ENCODE data around the gene GNG3. TPM values are rescaled to one million over a fixed set of nuclear protein-coding genes. Genes with fewer than 3 reads are reported as not detected.
A peak's percentile ranks its signal among the peaks of the same experiment; 100 is the strongest.

Gene GNG3
- total RNA-seq, 1 experiment from 2014 or later, result not detected

- Mint-ChIP-seq H3K27me3 (ENCODE audit: unreplicated experiment) (no peaks in the 10 kb centered on the region), H3K4me3 (ENCODE audit: low read depth, unreplicated experiment) (peak overlapping the region; percentile 89), H3K9me3 (ENCODE audit: low read depth, unreplicated experiment) (no peaks in the 10 kb centered on the region), H3K36me3 (ENCODE audit: insufficient read depth, unreplicated experiment) (peaks cover 77% of the 10 kb centered on the region), H3K27ac (ENCODE audit: unreplicated experiment) (peak overlapping the region; percentile 83), H3K4me1 (ENCODE audit: low read depth, unreplicated experiment) (peaks cover 11% of the 10 kb centered on the region)
- no peak for TF ChIP-seq CTCF (IDR thresholded peaks at IDR 0.05; ENCODE audit: unreplicated experiment)
- intact Hi-C loops (cut with micrococcal nuclease; ENCODE audit: unreplicated experiment), result no loop called here
- BruUV-seq (replicated peaks), result no TSS peak
- CTCF ChIA-PET, result interaction anchor here (1.1 to 2.2 kb wide), 3 partner anchors 28 to 80 kb away, joined by 3 to 8 read pairs (median 8); partner anchors contain the start of gene ZBTB3
- DNase-seq, result no peak
These were observed 18.9 kb downstream of the GNG3 start for GRCh38 chr11:62726156-62726914.

- Mint-ChIP-seq H3K9me3 (ENCODE audit: low read depth, unreplicated experiment) (no peaks in the 10 kb centered on the region), H3K36me3 (ENCODE audit: insufficient read depth, unreplicated experiment) (peaks cover 72% of the 10 kb centered on the region), H3K4me3 (ENCODE audit: low read depth, unreplicated experiment) (peak overlapping the region; percentile 89), H3K27ac (ENCODE audit: unreplicated experiment) (peak overlapping the region; percentile 98), H3K4me1 (ENCODE audit: low read depth, unreplicated experiment) (peaks cover 11% of the 10 kb centered on the region), H3K27me3 (ENCODE audit: unreplicated experiment) (no peaks in the 10 kb centered on the region)
- CTCF ChIA-PET, result interaction anchor here (0.5 to 2.2 kb wide), 7 partner anchors 11 to 153 kb away, joined by 3 to 8 read pairs (median 4); partner anchors contain the start of genes EEF1G and ZBTB3
- intact Hi-C loops (cut with micrococcal nuclease; ENCODE audit: unreplicated experiment), result no loop called here
- no peak for DNase-seq
- BruUV-seq (replicated peaks), result no TSS peak
- TF ChIP-seq CTCF (IDR thresholded peaks at IDR 0.05; ENCODE audit: unreplicated experiment), result no peak
These were observed 19.4 kb downstream of the GNG3 start for GRCh38 chr11:62726915-62727164.

GRCh38 chr11:62727165-62727871 is 19.8 kb downstream of the GNG3 start, which contains the start of gene HNRNPUL2:
HNRNPUL2 (minus strand) TSS chr11:62727457; CDS start chr11:62727156, 301 bp downstream.
- no peak for TF ChIP-seq CTCF (IDR thresholded peaks at IDR 0.05; ENCODE audit: unreplicated experiment)
- H3K4me3 Mint-ChIP-seq (ENCODE audit: low read depth, unreplicated experiment), result peak within 1 kb of the TSS; percentile 89
- no TSS peak for BruUV-seq (replicated peaks)
- CTCF ChIA-PET, result interaction anchor here (0.5 to 2.2 kb wide), 12 partner anchors 12 to 822 kb away, joined by 3 to 8 read pairs (median 4); partner anchors contain the start of genes EEF1G, POLR2G, UQCC3 and ZBTB3
- peaks cover 11% of the 10 kb centered on the region for H3K4me1 Mint-ChIP-seq (ENCODE audit: low read depth, unreplicated experiment)
- no peaks in the 10 kb centered on the region for H3K9me3 Mint-ChIP-seq (ENCODE audit: low read depth, unreplicated experiment)
- peak; percentile 98 for DNase-seq
- H3K36me3 Mint-ChIP-seq (ENCODE audit: insufficient read depth, unreplicated experiment), result peaks cover 68% of the 10 kb centered on the region
- intact Hi-C loops (cut with micrococcal nuclease; ENCODE audit: unreplicated experiment), result no loop called here
- no peaks in the 10 kb centered on the region for H3K27me3 Mint-ChIP-seq (ENCODE audit: unreplicated experiment)
- peak within 1 kb of the TSS; percentile 98 for H3K27ac Mint-ChIP-seq (ENCODE audit: unreplicated experiment)

GRCh38 chr11:62727872-62728170 is 20.3 kb downstream of the GNG3 start:
- no TSS peak for BruUV-seq (replicated peaks)
- no peaks in the 10 kb centered on the region for H3K27me3 Mint-ChIP-seq (ENCODE audit: unreplicated experiment)

More at GRCh38 chr11:62727872-62728170, 20.3 kb downstream of the GNG3 start:
- peaks cover 68% of the 10 kb centered on the region for H3K36me3 Mint-ChIP-seq (ENCODE audit: insufficient read depth, unreplicated experiment)
- H3K27ac Mint-ChIP-seq (ENCODE audit: unreplicated experiment), result peak overlapping the region; percentile 98
- no peaks in the 10 kb centered on the region for H3K9me3 Mint-ChIP-seq (ENCODE audit: low read depth, unreplicated experiment)
- no peak for TF ChIP-seq CTCF (IDR thresholded peaks at IDR 0.05; ENCODE audit: unreplicated experiment)
- CTCF ChIA-PET, result interaction anchor here (0.6 to 2.2 kb wide), 9 partner anchors 12 to 821 kb away, joined by 3 to 8 read pairs (median 4); partner anchors contain the start of genes EEF1G, POLR2G, UQCC3 and ZBTB3
- peak; percentile 88 for DNase-seq
- intact Hi-C loops (cut with micrococcal nuclease; ENCODE audit: unreplicated experiment), result no loop called here
- H3K4me3 Mint-ChIP-seq (ENCODE audit: low read depth, unreplicated experiment), result peak overlapping the region; percentile 89
- peaks cover 11% of the 10 kb centered on the region for H3K4me1 Mint-ChIP-seq (ENCODE audit: low read depth, unreplicated experiment)

All from Calu3 (cell line).